Measurements from ENCODE around the gene GLT6D1.

- TF ChIP-seq ZNF274 (IDR thresholded peaks at IDR 0.05; ENCODE audit: low read depth, low read length) (no peak), YY1 (IDR thresholded peaks at IDR 0.05; ENCODE audit: insufficient read depth, insufficient read length) (no peak), SUZ12 (IDR thresholded peaks at IDR 0.05; ENCODE audit: extremely low read depth, insufficient read depth, insufficient read length) (no peak)
These were observed 29.9 kb downstream of the GLT6D1 start for GRCh38 chr9:135609366-135609955.
